Pancreas (tissue), 10 donors: ENCODE data around the gene DHX9. TPM values are rescaled to one million over a fixed set of nuclear protein-coding genes. Genes with fewer than 3 reads are reported as not detected.

Source experiments
- ATAC-seq, 4 donors: fragments of 200-7000 bp; cut with Tn5 transposase; one replicate each; pipeline versions ENCODE4 v1.8.0 to v1.9.1; 2020; ENCODE audit warnings: mild to moderate bottlenecking in 4 of 4, moderate library complexity in 4 of 4
- DNase-seq, 6 donors: peaks; one replicate each; pipeline ENCODE4 v3.0.0-alpha.2; 2020
- FAIRE-seq: peaks from 2 replicates; lab custom pipeline; 2012; peaks lifted over from hg19 to GRCh38; lab: Jason Lieb, UNC
- H3K27ac ChIP-seq, 4 donors: fragments of 200-600 bp; sonication (generic); 1 replicate in 3 of 4; 2 replicates in 1 of 4; pipeline versions ENCODE4 v1.5.0 to v1.8.0; 2020
- H3K27me3 ChIP-seq, 4 donors: fragments of 200-600 bp; one replicate each; pipeline ENCODE4 v1.8.0; 2021
- H3K36me3 ChIP-seq, 3 donors: fragments of 200-600 bp; sonication (generic) in 1 of 3; one replicate each; pipeline versions ENCODE4 v1.5.0 to v1.8.0; 2020 to 2021
- H3K4me1 ChIP-seq, 3 donors: fragments of 200-600 bp; one replicate each; pipeline ENCODE4 v1.8.0; 2021
- H3K4me3 ChIP-seq, 4 donors: fragments of 200-600 bp; sonication (generic) in 2 of 4; one replicate each; pipeline versions ENCODE4 v1.5.0 to v1.8.0; 2020 to 2021
- H3K9me3 ChIP-seq, 4 donors: fragments of 200-600 bp; one replicate each; pipeline ENCODE4 v1.8.0; 2021
- CTCF ChIP-seq, 4 donors: fragments of 200-600 bp; sonication (generic) in 3 of 4; IDR thresholded peaks; one replicate each; pipeline versions ENCODE4 v1.5.0 to v1.8.0; 2021; ENCODE audit warnings: antibody characterized with exemption in 4 of 4
- WGBS, 2 donors: extraction: QIAGEN DNeasy Blood & Tissue Kit; methylation state at CpG; one replicate each; pipeline ENCODE4 v1.1.7; 2013; 5-methylcytosine and 5-hydroxymethylcytosine counted together
- intact Hi-C, 3 donors: fragments of 100-400 bp; cut with DNase I; formaldehyde crosslinking; loops; one replicate each; pipeline versions ENCODE4 v1.11.1 to v1.14.2; 2022
- polyA plus RNA-seq, 2 donors: library from polyadenylated mRNA; stranded (reverse); fragments of 200-250 nt; gene quantifications; one replicate each; pipeline ENCODE4 v1.2.3, GENCODE V29; 2013
- total RNA-seq, 6 donors: library from RNA; stranded (reverse); fragmentation: NEBNext Ultra II Directional in 4 of 6; extraction: Animal tissue kit (Norgen Biotek cat#: 25700) in 4 of 6; gene quantifications; one replicate each; pipeline versions ENCODE4 v1.2.1 to v1.2.4, GENCODE V29; 2021 to 2023
- donor health status: healthy with polysubstance abuse.
- donor health status: DM: no; HTN: no; CAD: no; lungs with moderate emphysema.
- donor health status: DM: no; HTN: no; CAD: no.
- donor health status: control.
- donor health status: control.
- donor health status: Bipolar disorder and iron deficiency.
- donor health status: DM: yes; HTN: yes; CAD: no.
- donor health status: DM: no; HTN: no; CAD: no.
- donor health status: DM: no; HTN: no; CAD: no.
- donor health status: DM: yes; HTN: yes; CAD: no.

DHX9 gene
- total and polyA plus RNA-seq, 8 donors, result 28.5 to 71.7 (median 58.9) TPM

GRCh38 chr1:182823220-182823619, 15.9 kb upstream of the DHX9 start:
- no peak overlapping the region for H3K4me3 ChIP-seq
- TF ChIP-seq CTCF (IDR thresholded peaks at IDR 0.05), result no peak
- no peak for DNase-seq
- H3K27me3 ChIP-seq, result no peaks in the 10 kb centered on the region
- H3K9me3 ChIP-seq, result no peaks in the 10 kb centered on the region
- intact Hi-C loops, result no loop called here
- WGBS, 2 donors, result 69 to 75% methylated on average over 3 of the region's 3 CpGs
- no peaks in the 10 kb centered on the region for H3K4me1 ChIP-seq
- no peaks in the 10 kb centered on the region for H3K36me3 ChIP-seq
- H3K27ac ChIP-seq, result no peak overlapping the region
- no peak for FAIRE-seq
- ATAC-seq, result no peak

- DNase-seq (no peak), ATAC-seq (no peak), FAIRE-seq (no peak)
- TF ChIP-seq CTCF (IDR thresholded peaks at IDR 0.05), result no peak
- no peak overlapping the region for H3K4me3 ChIP-seq
- no peak overlapping the region for H3K27ac ChIP-seq
- no peaks in the 10 kb centered on the region for H3K27me3 ChIP-seq
- 85 to 95% methylated on average over 2 of the region's 2 CpGs for WGBS, 2 donors
- H3K36me3 ChIP-seq, result peaks cover 0 to 3% (median 0%) of the 10 kb centered on the region in 3 donors
- H3K4me1 ChIP-seq, result no peaks in the 10 kb centered on the region
- no peaks in the 10 kb centered on the region for H3K9me3 ChIP-seq
- intact Hi-C loops, result no loop called here
Observed at GRCh38 chr1:182826892-182827291, 12.3 kb upstream of the DHX9 start.

GRCh38 chr1:182829285-182829932, 9.7 kb upstream of the DHX9 start:
- TF ChIP-seq CTCF (IDR thresholded peaks at IDR 0.05), result no peak
- ATAC-seq (no peak), DNase-seq (no peak), FAIRE-seq (no peak)
- Histone ChIP-seq H3K27ac (no peak overlapping the region), H3K4me3 (no peak overlapping the region), H3K27me3 (no peaks in the 10 kb centered on the region), H3K9me3 (no peaks in the 10 kb centered on the region), H3K4me1 (no peaks in the 10 kb centered on the region), H3K36me3 (peaks cover 0 to 3% (median 0%) of the 10 kb centered on the region in 3 donors)
- 84 to 90% methylated on average over 5 of the region's 5 CpGs for WGBS, 2 donors
- intact Hi-C loops, result no loop called here

- FAIRE-seq (no peak), ATAC-seq (no peak)
- H3K36me3 ChIP-seq, result peaks cover 0 to 3% (median 0%) of the 10 kb centered on the region in 3 donors
Observed at GRCh38 chr1:182833271-182833670, 5.9 kb upstream of the DHX9 start.

More at GRCh38 chr1:182833271-182833670, 5.9 kb upstream of the DHX9 start:
- Histone ChIP-seq H3K9me3 (no peaks in the 10 kb centered on the region), H3K27me3 (no peaks in the 10 kb centered on the region), H3K4me1 (no peaks in the 10 kb centered on the region), H3K4me3 (no peak overlapping the region), H3K27ac (no peak overlapping the region)
- intact Hi-C loops, result no loop called here
- DNase-seq, result no peak
- no peak for TF ChIP-seq CTCF (IDR thresholded peaks at IDR 0.05)
